Body of pancreas (tissue), 4 donors: ENCODE results near the gene DPP8. TPM values are rescaled to one million over a fixed set of nuclear protein-coding genes. Genes with fewer than 3 reads are reported as not detected.

Experiments
- ATAC-seq: fragments of 150-250 bp; one replicate; pipeline ENCODE4 v1.9.1; 2016
- DNase-seq, 4 donors: peaks; one replicate each; pipeline ENCODE4 v3.0.0-alpha.2; 2019
- H3K27ac ChIP-seq, 4 donors: fragments of 200-600 bp; sonication (generic); 1 replicate in 3 of 4; 2 replicates in 1 of 4; pipeline versions ENCODE4 v1.5.1 to v1.6.1; 2016 to 2019; ENCODE audit warnings: mild to moderate bottlenecking in 1 of 4, mixed read lengths in 1 of 4, moderate library complexity in 1 of 4
- H3K27me3 ChIP-seq, 2 donors: fragments of 200-600 bp; sonication (generic); one replicate each; pipeline ENCODE4 v1.6.0; 2016; ENCODE audit warnings: mild to moderate bottlenecking in 1 of 2
- H3K36me3 ChIP-seq, 2 donors: fragments of 200-600 bp; sonication (generic); replicated peaks in 1 of 2; 2 replicates each; pipeline ENCODE4 v1.5.1; 2016; ENCODE audit warnings: low read depth in 2 of 2; ENCODE audit not compliant: insufficient read depth in 1 of 2
- H3K4me1 ChIP-seq: fragments of 200-600 bp; sonication (generic); one replicate; pipeline ENCODE4 v1.6.0; 2016
- H3K4me3 ChIP-seq, 2 donors: fragments of 200-600 bp; sonication (generic); 1 replicate in 1 of 2; 2 replicates in 1 of 2; pipeline ENCODE4 v1.5.1; 2016 to 2019
- H3K9me3 ChIP-seq, 3 donors: fragments of 200-600 bp; sonication (generic); 1 replicate in 2 of 3; 2 replicates in 1 of 3; pipeline ENCODE4 v1.5.1; 2016
- POLR2A ChIP-seq, 3 donors: fragments of 450-650 bp; IDR thresholded peaks; one replicate each; pipeline ENCODE4 v1.6.1; 2016; ENCODE audit warnings: antibody characterized with exemption in 3 of 3, mild to moderate bottlenecking in 2 of 3
- WGBS, 2 donors: methylation state at CpG; one replicate each; pipeline ENCODE4 v1.1.5; 2017; 5-methylcytosine and 5-hydroxymethylcytosine counted together
- intact Hi-C: fragments of 100-400 bp; cut with DNase I; formaldehyde crosslinking; loops from one replicate; pipeline ENCODE4 v1.15.1; 2023
- total RNA-seq, 2 donors: library from RNA; depleted of rRNA; stranded (reverse); fragments of >200 nt; gene quantifications; one replicate each; pipeline ENCODE4 v1.1.0, GENCODE V29; 2016
- TF ChIP-seq, protein P1 (sequence below), 7 experiments: fragments of 450-650 bp in 4 of 7; fragments of 200-600 bp in 3 of 7; sonication (generic) in 3 of 7; IDR thresholded peaks; one replicate each; pipeline ENCODE4 v1.5.1; 2016 to 2019; ENCODE audit warnings: antibody characterized with exemption in 7 of 7

DPP8 gene
- total RNA-seq, 2 donors from 2014 or later = 13.0 to 27.4 TPM

DNA sequence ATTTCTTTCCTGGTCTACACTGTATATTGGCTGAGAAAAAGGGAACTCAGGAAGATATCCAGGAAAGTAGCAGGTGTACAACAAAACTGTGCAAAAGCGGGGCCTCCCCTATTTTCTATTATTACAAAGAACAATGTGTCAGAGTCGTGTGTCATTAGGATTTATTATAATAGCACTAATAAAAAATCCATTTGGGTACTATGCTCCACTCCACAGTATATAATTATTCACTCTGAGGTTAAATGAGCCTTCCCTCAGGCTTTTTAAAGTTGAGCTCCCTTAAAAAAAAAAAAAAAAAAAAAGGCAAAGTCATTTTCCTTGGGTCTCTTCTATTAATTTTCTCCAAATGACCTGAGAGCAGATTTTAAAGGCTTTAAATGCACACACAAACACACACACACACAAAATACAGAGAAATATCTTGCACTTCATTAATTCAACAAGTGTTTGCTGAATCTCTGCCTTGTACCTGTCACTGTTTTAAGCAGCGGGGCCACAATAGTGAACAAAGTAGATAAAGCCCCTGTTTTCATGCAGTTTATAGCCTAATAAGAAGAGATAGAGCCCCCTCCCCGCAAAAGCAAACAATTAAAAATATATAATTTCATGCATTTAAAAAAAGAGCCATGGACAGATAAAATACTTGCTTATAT is 1.3 kb upstream of the DPP8 start:
- H3K9me3 ChIP-seq = no peaks in the 10 kb centered on the region
- H3K27me3 ChIP-seq = no peaks in the 10 kb centered on the region
- H3K27ac ChIP-seq = no peak overlapping the region
- no peak for TF ChIP-seq POLR2A (IDR thresholded peaks at IDR 0.05)
- TF ChIP-seq, protein P1, sequence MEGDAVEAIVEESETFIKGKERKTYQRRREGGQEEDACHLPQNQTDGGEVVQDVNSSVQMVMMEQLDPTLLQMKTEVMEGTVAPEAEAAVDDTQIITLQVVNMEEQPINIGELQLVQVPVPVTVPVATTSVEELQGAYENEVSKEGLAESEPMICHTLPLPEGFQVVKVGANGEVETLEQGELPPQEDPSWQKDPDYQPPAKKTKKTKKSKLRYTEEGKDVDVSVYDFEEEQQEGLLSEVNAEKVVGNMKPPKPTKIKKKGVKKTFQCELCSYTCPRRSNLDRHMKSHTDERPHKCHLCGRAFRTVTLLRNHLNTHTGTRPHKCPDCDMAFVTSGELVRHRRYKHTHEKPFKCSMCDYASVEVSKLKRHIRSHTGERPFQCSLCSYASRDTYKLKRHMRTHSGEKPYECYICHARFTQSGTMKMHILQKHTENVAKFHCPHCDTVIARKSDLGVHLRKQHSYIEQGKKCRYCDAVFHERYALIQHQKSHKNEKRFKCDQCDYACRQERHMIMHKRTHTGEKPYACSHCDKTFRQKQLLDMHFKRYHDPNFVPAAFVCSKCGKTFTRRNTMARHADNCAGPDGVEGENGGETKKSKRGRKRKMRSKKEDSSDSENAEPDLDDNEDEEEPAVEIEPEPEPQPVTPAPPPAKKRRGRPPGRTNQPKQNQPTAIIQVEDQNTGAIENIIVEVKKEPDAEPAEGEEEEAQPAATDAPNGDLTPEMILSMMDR (IDR thresholded peaks at IDR 0.05) = no peak
- peaks cover 28% of the 10 kb centered on the region for H3K4me1 ChIP-seq
- intact Hi-C loops = no loop called here
- ATAC-seq = no peak
- H3K4me3 ChIP-seq = no peak overlapping the region
- DNase-seq = no peak
- 79 to 80% methylated on average over 4 of the region's 4 CpGs for WGBS, 2 donors
- H3K36me3 ChIP-seq = no peaks in the 10 kb centered on the region

DNA sequence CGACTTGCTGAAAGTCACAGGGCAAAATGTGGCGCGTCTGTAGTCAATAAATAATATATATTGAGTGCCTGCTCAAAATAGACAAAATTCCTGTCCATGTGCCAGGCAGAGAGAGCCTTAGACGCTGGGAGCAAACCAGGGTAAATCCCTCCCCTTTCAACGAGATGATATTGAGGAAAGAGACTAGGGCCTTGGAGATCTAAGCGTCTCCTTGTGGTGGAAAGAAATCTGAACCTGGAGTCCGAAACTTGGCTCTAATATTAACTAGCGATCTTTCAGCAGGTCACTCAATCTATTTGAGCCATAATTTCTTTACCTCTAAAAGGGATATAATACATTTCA is 348 bp upstream of the DPP8 start:
- TF ChIP-seq POLR2A (IDR thresholded peaks at IDR 0.05) = no peak
- TF ChIP-seq, protein P1 (IDR thresholded peaks at IDR 0.05) = no peak
- 21 to 30% methylated on average over 8 of the region's 8 CpGs for WGBS, 2 donors
- DNase-seq = no peak
- no peaks in the 10 kb centered on the region for H3K9me3 ChIP-seq
- H3K27ac ChIP-seq = peak overlapping the region in 2 of 4 donors; percentile 92 to 98
- no peaks in the 10 kb centered on the region for H3K27me3 ChIP-seq
- no peaks in the 10 kb centered on the region for H3K36me3 ChIP-seq
- peaks cover 34% of the 10 kb centered on the region for H3K4me1 ChIP-seq
- peak overlapping the region in 1 of 2 donors; percentile 100 for H3K4me3 ChIP-seq
- intact Hi-C loops = no loop called here
- ATAC-seq = no peak

DNA sequence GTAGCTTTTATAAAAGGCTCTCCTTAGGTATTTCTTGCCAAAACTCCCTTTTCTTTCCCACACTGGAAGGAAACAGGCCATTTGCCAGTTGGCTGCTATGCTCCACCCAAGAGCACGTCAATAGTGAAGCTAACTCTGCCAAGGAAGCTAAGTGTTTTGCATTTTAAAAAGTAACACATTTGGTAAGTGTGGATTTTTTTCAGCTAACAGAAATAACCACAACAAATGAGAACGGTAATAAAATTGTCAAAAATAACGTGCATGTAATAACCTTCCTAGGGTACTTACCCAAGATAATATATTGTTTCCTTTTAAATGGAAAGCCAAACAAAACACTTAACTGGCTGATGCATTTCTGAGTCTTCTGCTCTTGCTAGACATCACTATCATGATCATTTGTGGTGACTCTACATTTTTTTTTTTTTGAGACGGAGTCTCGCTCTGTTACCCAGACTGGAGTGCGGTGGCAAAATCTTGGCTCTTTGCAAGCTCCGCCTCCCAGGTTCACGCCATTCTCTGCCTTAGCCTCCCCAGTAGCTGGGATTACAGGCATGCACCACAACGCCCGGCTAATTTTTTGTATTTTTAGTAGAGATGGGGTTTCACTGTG is 4.6 kb downstream of the DPP8 start:
- Histone ChIP-seq H3K4me3 (no peak overlapping the region), H3K27ac (peak overlapping the region in 1 of 4 donors; percentile 10), H3K27me3 (no peaks in the 10 kb centered on the region), H3K36me3 (peaks cover 3 to 5% of the 10 kb centered on the region in 2 donors), H3K4me1 (peaks cover 44% of the 10 kb centered on the region), H3K9me3 (no peaks in the 10 kb centered on the region)
- 45 to 49% methylated on average over 10 of the region's 10 CpGs for whole genome bisulfite sequencing, 2 donors
- DNase-seq (peak; percentile 35 to 64 (median 56)), ATAC-seq (no peak)
- intact Hi-C loops = no loop called here
- TF ChIP-seq, protein P1 (IDR thresholded peaks at IDR 0.05) = no peak
- TF ChIP-seq POLR2A (IDR thresholded peaks at IDR 0.05) = no peak

DNA sequence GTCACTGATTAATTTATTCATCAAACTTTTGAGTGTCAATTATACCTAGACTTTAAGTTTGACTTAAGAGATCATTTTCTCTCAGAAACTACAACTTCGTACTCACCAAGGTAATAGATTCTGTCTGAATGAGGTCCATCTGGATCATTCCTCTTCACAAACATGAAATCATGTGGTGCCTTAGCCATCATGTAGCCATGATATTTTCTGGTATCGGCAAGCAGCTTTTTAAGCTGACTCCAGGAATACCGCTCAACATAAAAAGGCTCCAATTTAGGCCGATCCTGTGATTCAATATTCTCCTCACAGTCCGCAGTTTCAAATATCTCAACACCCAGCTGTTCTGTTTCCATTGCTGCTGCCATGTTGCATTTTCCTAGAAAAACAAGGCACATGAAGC is 5.3 kb downstream of the DPP8 start:
- Histone ChIP-seq H3K27ac (peak overlapping the region in 1 of 4 donors; percentile 10), H3K9me3 (no peaks in the 10 kb centered on the region), H3K4me3 (no peak overlapping the region), H3K36me3 (peaks cover 3 to 5% of the 10 kb centered on the region in 2 donors), H3K27me3 (no peaks in the 10 kb centered on the region), H3K4me1 (peaks cover 42% of the 10 kb centered on the region)
- no peak for TF ChIP-seq POLR2A (IDR thresholded peaks at IDR 0.05)
- TF ChIP-seq, protein P1 (IDR thresholded peaks at IDR 0.05) = no peak
- WGBS, 2 donors = 85 to 92% methylated on average over 5 of the region's 5 CpGs
- ATAC-seq (no peak), DNase-seq (no peak)
- intact Hi-C loops = no loop called here

DNA sequence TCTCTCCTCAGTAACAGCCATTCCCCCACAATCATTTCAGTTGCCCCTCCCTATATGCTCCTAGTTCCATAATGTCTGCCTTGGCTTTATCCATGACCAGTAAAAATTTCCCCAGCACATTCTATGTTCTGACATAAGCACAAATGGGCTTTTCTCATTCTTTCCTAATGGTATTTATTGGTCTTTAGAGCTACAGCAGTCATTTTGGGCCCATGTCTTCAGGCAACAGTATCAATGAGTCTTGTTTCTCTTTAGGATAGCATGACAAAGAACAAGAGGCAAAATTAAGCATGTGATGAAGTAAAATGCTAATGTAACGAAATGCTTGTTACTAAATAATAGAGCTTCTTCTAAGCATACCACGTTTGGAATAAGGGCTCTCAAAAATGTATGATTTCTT is 8.2 kb downstream of the DPP8 start:
- no peak for DNase-seq
- no peak for ATAC-seq
- peaks cover 5 to 7% of the 10 kb centered on the region in 2 donors for H3K36me3 ChIP-seq
- no peak overlapping the region for H3K4me3 ChIP-seq
- H3K9me3 ChIP-seq = no peaks in the 10 kb centered on the region
- intact Hi-C loops = no loop called here
- no peaks in the 10 kb centered on the region for H3K27me3 ChIP-seq
- peaks cover 21% of the 10 kb centered on the region for H3K4me1 ChIP-seq
- 73 to 85% methylated on average over 2 of the region's 2 CpGs for WGBS, 2 donors
- TF ChIP-seq, protein P1 (IDR thresholded peaks at IDR 0.05) = no peak
- TF ChIP-seq POLR2A (IDR thresholded peaks at IDR 0.05) = no peak
- no peak overlapping the region for H3K27ac ChIP-seq
